GM18526 (cell line): ENCODE results near the gene KCNA3.

Experiments used
- POLR2A ChIP-seq: IDR thresholded peaks from 3 replicates; pipeline ENCODE4 v1.6.1; 2011; ENCODE audit not compliant: insufficient read length; ENCODE audit errors: extremely low read depth

KCNA3 gene

GRCh38 chr1:110674337-110675059, at the start of gene KCNA3:
Gene KCNA3, minus strand, starts transcription at chr1:110674940. Its CDS starts 131 bp downstream, at chr1:110674809.
- TF ChIP-seq POLR2A = no peak

- TF ChIP-seq POLR2A = no peak
Observed at GRCh38 chr1:110722807-110723206, 48.1 kb upstream of the KCNA3 start.

DNA sequence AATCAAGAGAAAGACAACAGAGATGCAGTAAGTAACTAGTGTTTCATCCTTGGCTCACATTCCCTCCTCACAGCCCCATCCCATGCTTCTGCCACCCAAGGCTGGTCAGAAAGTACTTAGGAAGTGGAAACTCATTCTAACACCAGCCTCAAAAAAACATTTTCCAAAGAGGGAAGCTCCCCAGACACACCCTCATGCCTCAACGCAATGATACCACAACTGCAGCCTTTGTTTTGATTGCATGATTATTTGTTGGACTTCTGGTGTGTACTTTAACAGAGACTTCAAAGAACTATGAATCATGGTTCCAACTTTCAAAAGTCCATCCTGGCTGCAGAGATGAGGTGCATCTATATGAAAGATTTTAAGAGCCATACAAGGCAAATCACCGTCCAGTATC, 45.2 kb upstream of the KCNA3 start:
- no peak for TF ChIP-seq POLR2A

GRCh38 chr1:110718452-110718851, 43.7 kb upstream of the KCNA3 start:
- no peak for TF ChIP-seq POLR2A

- no peak for TF ChIP-seq POLR2A
Observed at GRCh38 chr1:110717179-110717578, 42.4 kb upstream of the KCNA3 start.

- TF ChIP-seq POLR2A = no peak
Observed at GRCh38 chr1:110714374-110714995, 39.7 kb upstream of the KCNA3 start.

DNA sequence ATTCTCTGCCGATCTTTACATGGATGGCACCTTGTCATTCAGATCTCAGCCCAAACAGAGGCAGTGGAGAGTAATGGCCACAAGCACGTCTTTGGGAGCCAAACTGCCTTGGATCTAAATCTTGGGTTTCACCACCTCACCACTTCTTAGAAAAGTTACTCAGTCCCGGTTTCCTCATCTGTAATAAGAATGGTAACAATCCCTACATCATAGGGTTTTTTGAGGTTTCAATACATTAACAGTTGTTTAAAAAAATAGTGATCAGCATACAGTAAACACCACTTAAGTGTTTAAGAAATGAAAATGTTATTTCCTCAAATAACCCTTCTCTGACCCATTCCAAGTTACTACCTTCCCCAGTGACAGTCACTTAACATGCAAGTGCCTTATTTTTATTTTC, 38.5 kb upstream of the KCNA3 start:
- no peak for TF ChIP-seq POLR2A

- TF ChIP-seq POLR2A = no peak
Observed at GRCh38 chr1:110710314-110710713, 35.6 kb upstream of the KCNA3 start.

- TF ChIP-seq POLR2A = no peak
Observed at GRCh38 chr1:110708974-110709440, 34.3 kb upstream of the KCNA3 start.

GRCh38 chr1:110707232-110707631, 32.5 kb upstream of the KCNA3 start:
- no peak for TF ChIP-seq POLR2A

- no peak for TF ChIP-seq POLR2A
Observed at GRCh38 chr1:110706621-110707020, 31.9 kb upstream of the KCNA3 start.

- TF ChIP-seq POLR2A = no peak
Observed at GRCh38 chr1:110702260-110702659, 27.5 kb upstream of the KCNA3 start.

- no peak for TF ChIP-seq POLR2A
Observed at GRCh38 chr1:110700767-110701166, 26.0 kb upstream of the KCNA3 start.

DNA sequence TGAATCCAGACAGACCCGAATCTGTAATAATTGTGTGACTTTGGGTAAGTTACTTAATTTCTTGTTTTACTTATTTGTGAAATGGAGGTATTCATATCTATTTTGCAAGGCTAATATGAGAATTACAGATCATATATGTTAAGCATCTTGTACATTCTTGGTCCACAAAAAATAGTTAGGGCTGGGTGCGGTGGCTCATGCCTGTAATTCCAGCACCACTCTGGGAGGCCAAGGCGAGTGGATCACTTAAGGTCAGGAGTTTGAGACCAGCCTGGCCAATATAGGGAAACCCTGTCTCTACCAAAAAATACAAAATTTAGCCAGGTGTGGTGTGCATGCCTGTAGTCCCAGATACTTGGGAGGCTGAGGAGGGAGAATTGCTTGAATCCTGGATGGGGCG, 22.9 kb upstream of the KCNA3 start:
- no peak for TF ChIP-seq POLR2A

GRCh38 chr1:110696818-110697217, 22.1 kb upstream of the KCNA3 start:
- TF ChIP-seq POLR2A = no peak

DNA sequence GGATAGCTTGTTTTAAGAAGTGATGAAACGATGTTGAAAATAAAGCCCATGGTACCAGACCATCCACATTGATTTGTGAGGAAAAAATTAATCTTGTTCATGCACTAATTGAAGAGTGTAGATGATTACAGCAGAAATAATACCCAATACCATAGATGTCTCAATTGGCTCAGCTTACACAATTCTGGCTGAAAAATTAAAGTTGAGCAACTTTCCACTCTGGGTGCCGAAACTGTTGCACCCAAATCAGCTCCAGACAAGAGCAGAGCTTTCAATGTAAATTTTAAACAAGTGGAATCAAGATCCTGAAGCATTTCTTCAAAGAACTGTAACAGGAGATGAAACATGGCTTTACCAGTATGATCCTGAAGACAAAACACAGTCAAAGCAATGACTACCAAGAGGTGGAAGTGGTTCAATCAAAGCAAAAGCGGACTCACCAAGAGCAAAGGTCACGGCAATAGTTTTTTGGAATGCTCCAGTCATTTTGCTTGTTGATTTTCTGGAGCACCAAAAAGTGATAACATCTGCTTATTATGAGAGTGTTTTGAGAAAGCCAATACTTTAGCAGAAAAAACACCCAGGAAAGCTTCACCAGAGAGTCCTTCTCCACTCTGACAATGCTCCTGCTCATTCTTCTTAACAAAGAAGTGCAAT, 16.1 kb upstream of the KCNA3 start:
- no peak for TF ChIP-seq POLR2A
